COLO668 (cell line): ENCODE results near the gene GABRP.
A peak's percentile ranks its signal among the peaks of the same experiment; 100 is the strongest.
"Not testable (repeated sequence)": the region's sequence is repeated elsewhere in the genome, so short reads cannot be mapped to it uniquely, and the experiment has no call there.

Source experiments
- DNase-seq: peaks from one replicate; lab custom pipeline; 2025; ENCODE audit not compliant: unreplicated experiment; lab: John Stamatoyannopoulos, UW

GABRP gene

DNA sequence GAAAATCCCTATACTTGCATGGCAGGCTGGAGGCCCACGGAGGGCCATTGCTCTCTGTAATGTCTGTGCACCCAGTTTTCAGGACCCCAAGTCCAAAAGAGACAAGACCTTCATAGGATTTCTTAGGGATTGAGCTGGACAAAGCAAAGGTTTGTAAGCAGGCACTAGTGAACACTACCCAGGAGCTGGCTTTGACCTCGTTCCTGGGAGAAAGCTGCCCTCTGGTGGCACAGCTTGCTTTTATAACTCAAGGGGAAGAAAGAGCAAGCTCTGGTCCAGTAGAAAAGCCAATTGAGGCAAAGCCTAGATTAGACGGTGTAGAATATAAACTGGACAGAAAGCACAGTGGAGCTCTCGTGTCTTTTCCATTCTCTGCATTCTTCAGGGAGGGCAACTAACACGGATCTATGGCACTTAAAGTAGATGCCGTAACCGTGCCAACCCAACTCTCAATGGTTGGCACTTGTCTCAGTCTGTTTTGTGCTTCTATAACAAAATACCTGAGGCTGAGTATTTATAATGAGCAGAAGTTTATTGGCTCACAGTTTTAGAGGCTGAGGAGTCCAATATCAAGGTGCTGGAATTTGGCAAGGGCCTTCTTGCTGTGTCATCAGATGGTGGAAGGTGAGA is 7.9 kb downstream of the GABRP start:
- DNase-seq: peak; percentile 46

DNA sequence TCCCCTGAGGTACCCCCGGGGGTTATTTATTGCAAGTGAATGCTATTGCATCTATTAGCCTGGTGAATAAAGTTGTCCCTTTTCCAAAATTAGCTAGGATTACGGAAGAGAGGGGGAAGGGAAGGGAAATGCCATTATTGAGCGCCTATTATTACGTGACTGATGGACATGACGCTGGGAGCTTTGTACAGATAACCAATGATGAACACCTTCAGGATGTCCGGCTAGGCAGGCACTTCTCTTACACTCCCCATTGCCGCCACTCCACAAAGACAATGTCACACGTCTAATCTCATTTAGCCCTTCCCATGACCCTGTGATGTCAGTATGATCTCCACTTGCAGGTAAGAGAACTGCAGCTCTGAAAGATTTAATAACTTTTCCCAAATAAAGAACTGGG is 9.4 kb downstream of the GABRP start:
- DNase-seq: no peak

DNA sequence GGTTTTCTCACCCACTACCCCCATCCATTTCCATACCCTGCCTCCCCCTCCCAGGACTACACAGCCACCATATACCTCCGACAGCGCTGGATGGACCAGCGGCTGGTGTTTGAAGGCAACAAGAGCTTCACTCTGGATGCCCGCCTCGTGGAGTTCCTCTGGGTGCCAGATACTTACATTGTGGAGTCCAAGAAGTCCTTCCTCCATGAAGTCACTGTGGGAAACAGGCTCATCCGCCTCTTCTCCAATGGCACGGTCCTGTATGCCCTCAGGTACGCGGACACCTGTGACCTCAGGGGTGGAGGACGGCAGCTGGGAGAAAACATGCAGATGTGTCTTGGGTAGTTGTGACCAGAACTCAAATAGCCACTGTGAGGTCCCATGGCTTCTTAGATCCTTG is 11.6 kb downstream of the GABRP start:
- no peak for DNase-seq

DNA sequence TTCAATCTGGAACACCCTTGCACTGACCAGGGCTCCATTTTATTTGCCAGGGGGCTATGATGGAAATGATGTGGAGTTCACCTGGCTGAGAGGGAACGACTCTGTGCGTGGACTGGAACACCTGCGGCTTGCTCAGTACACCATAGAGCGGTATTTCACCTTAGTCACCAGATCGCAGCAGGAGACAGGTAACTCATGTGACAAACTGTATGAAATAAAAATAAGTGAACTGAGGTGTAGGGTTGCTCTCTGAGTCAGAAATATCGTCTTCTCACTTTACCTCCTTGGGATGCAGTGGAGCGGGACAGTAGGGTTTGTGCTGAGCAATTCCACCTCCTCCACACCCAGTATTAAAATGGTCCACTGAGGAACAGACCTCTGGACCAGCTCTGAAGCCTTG is 22.1 kb downstream of the GABRP start:
- no peak for DNase-seq

DNA sequence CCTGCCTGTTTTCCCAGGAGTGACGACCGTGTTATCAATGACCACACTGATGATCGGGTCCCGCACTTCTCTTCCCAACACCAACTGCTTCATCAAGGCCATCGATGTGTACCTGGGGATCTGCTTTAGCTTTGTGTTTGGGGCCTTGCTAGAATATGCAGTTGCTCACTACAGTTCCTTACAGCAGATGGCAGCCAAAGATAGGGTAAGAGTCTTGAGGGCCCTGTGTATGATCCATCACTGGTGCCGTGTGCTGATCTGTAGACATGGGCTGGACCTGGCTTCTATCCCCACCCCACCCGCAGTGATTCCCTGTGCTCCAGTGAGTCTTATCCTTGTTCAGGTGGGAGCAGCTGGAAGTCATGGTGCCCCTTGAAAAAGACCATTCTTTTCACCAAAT is 26.0 kb downstream of the GABRP start:
- no peak for DNase-seq

DNA sequence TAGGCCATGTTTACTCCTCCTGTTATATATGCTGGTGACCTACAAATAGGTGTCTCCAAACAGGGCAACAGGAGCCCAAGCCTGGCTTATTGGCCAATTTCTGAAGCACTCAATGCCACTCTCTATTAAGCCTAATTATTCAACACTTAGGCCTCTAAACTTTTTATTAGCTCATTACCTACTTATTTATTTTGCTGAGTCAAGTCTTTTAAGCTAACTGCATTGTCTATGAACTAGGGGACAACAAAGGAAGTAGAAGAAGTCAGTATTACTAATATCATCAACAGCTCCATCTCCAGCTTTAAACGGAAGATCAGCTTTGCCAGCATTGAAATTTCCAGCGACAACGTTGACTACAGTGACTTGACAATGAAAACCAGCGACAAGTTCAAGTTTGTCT is 28.2 kb downstream of the GABRP start:
- DNase-seq: no peak

DNA sequence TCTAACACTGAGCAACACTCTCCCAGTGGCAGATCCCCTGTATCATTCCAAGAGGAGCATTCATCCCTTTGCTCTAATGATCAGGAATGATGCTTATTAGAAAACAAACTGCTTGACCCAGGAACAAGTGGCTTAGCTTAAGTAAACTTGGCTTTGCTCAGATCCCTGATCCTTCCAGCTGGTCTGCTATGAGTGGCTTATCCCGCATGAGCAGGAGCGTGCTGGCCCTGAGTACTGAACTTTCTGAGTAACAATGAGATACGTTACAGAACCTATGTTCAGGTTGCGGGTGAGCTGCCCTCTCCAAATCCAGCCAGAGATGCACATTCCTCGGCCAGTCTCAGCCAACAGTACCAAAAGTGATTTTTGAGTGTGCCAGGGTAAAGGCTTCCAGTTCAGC is 29.7 kb downstream of the GABRP start:
- DNase-seq: no peak

DNA sequence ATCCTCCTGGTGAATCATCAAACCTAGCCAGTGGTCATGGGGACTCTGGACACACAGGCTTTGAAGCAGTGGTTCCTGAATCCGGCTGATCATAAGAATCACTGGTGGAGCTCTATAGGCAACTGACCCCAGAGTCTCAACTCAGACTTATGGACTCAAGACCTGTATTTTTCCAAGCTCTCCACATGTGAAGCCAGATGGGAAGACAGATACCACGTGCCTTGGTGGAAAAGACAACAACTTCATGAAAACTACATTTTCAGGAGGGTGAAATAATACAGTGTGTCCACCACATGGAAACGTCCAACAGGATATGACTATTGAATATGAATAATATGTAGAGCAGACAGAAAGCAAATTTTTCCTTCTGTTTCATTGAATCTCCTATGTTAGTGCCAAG is 33.7 kb downstream of the GABRP start:
- no peak for DNase-seq

DNA sequence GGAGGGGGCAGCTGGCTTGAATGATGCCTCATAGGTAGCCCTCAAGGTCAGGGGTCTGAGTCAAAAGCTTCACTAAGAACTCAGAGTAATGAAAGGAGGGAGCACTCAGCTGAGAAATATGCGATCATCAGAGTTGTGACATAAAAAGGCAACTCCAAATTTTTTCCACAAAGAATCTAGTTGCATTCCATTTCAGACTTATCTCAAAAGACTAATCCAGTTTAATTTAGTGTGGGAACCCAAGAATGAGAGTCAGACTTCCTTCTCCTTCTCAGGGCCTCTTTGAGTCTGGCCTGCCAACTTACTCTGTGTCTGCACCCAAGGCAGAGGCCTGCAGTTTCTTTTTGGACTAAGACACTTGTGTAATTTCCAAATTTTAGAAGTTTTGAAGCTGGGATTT is 34.7 kb downstream of the GABRP start:
- DNase-seq: no peak

DNA sequence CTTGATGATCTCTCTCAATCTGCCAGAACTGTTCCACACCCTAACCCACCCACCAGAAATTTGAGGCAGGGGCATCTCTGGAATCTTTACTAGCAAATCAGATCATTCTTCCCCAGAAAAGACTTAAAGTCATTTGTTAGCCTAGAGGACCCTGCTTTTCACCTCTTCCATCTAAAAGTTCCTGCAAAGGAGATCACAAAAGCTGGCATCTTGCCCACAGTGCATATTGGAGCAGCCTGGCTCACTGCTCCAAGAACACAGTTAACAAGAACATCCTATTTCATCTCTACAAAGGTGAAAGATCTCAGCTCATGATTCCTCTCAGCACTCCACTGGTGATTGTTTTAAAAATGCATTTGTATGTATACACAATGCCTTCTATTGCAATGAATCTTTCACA is 36.3 kb downstream of the GABRP start:
- DNase-seq: no peak

DNA sequence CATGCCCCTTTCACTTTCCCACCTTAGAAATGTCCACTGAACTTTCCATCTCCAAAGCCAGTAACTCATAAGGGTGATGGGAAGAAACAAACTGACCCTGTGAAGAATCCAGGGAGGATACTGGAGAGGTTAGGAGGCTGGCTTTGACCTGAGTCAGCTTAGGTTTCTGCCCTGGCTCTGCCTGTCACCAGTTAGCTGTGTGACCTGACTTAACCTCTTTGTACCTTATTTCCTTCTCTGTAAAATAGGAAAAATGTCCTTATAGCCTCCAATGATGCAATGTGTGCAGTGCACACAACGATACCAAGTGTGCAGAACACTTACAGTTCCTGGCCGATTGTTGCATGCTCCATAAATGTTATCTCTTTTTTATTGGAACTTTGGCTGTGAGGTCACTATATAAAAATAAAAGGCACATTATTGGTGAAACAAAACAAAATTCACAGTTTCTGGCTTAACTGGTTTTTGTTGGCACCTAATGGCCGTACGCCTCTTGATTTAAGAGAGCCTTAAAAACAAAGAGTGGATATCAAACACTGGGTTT is 37.8 kb downstream of the GABRP start:
- DNase-seq: no peak

DNA sequence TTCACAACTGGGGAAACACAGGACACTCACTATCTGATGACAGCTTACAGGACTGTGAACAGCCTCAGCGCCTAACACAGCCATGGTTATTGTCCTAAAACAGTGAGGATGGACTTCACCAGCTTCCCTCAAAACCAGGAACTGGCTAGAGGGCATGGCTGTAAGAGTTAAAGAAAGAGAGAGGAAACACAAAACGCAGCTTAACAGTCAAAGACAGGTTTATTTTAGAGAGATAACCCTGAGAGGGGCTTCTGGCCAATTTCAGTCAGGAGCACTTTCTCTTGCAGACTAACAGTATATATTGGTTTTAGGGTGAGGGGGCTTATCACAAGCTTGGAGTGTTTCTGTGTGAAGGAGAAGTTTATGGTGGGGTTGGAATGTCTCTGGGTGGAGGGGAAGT is 42.6 kb downstream of the GABRP start:
- DNase-seq: no peak

DNA sequence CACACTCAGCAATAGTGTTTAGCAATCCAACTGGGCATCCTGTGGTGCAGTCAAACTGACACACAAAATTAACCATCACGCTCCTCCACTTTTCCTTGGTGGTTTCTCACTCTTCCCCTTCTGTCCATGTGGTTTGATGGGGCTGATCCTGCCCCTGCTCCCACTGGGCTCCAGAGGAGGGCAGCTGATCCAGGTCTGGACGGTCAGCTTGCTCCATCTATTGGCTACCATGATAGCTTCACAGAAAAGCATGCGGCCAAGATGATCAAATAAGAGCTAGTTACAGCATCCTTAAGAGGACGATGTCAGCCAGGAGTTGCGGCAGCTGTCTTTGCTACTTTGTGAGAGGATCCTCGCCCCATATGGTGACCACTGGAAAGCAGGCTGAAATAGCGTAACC is 48.7 kb downstream of the GABRP start:
- no peak for DNase-seq

DNA sequence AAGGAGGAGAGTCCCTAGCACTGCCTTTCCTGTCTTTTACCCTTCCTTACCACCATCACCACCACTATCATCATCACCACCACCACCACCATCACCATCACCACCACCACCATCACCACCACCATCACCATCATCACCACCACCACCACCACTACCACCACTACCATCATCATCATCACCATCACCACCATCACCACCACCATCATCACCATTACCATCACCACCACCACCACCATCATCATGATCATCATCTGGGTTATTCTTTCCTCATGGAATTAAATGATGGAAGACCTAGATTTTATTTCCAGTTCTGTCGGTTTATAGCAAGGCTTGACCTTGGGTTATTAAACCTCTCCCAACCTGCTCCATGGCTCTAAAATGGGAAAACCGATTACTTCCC is 50.5 kb downstream of the GABRP start:
- DNase-seq: not testable (repeated sequence)

DNA sequence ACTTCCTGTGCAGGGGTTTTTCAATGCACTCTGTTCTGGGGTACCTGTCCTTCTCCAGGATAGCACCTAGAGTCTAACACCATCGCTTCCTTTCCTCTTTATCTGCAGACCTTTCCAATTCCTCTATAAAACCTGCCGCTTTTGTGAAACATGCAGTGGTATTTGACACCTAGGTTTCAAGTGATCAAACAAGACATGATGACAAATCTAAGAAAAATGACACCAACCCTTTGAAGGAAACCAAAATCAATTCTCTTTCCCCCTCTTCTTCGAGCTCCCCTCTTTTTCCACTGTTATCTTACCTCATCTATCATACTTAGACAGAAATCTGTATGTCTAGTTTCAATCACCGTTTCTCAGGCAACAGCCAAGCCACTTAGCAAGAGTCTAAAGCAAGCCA is 52.7 kb downstream of the GABRP start:
- no peak for DNase-seq

DNA sequence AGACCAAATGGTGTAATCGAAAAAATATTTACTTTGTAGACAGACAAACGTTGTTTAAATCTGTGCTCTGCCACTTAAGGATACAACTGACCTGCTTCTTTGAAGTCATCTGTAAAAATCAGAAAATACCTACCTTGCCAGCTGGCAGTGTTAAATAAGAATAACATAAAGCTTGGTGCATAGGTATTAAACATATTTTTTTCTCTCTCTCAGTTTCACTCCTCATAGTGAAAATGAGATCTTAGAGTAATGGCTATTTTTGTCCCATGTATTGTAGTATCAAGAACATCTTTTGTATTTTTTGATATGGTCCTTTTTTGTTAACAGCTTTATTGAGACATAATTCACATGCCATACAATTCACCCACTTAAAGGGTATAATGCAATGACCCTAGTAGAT is 60.3 kb downstream of the GABRP start:
- no peak for DNase-seq

DNA sequence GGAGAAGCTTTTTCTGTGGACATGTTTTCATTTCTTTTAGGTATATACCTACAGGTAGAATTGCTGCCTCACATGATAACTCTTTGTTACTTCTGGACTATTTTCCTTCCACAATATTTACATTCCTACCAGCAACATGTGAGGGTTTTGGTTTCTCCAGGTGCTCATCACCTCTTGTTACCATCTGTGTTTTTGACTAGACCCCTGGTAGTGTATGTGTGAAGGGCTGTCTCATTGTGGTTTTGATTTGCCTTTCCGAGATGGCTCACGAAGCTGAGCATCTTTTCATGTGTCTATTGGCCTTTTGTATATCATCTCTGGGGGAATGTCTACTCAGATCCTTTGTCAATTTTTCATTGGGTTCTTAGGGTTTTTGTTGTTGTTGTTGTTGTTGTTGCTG is 61.1 kb downstream of the GABRP start:
- no peak for DNase-seq

DNA sequence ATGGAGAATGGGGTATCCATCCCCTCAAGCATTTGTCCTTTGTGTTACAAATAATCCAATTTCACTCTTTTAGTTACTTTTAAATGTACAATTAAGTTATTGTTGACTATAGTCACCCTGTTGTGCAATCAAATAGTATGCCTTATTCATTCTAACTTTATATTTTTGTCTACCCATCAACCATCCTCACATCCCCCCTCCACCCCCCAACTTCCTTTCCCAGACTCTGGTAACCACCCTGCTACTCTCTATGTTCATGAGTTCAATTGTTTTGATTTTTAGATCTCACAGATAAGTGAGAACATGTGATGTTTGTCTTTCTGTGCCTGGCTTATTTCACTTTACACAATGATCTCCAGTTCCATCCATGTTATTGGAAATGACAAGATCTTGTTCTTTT is 62.9 kb downstream of the GABRP start:
- DNase-seq: no peak

DNA sequence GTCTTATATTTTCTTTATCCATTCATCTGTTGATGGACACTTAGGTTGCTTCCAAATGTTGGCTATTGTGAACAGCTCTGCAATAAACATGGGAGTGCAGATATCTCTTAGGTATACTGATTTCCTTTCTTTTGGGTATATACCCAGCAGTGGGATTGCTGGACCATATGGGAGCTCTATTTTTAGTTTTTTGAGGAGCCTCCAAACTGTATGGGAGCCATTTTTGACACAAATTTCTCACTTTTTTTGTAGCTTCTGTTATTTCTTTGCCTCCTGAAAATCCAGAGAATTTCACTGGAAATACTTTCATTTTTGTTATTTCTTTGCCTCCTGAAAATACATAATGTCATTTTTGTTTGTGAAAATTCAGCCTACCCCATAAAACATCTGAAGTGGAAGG is 63.3 kb downstream of the GABRP start:
- no peak for DNase-seq

DNA sequence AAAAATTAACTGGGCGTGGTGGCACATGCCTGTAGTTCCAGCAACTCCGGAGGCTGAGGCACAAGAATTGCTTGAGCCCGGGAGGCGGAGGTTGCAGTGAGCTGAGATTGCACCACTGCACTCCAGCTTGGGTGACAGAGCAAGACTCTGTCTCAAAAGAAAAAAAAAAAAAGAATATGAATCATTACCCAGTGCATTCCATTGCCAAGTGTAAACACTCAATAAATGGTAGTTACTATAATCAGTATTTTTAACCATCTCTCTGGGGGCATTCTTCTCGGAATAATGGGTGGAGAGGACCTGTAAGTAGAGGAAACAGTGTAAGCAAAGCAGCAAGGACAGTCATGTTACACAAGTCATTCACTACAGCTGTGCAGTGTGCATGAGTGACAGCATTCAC is 64.5 kb downstream of the GABRP start:
- DNase-seq: no peak

DNA sequence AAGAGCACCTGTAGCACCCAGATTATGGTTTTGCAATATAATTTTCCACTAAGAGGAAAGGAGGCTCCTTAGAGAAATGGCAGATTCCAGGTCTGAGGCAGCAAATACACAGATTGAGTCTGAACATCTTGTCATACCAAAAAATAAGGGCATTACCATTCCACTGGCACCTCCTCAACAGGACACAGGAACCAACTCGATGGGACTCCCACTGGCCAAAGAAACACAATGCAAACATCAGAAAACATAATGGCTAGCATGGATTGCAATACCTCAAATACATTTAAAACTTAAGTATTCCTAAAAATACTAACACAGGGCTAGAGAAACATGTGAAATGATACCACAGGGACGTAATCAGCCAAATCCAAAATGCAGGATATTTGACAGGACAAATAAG is 65.8 kb downstream of the GABRP start:
- no peak for DNase-seq

DNA sequence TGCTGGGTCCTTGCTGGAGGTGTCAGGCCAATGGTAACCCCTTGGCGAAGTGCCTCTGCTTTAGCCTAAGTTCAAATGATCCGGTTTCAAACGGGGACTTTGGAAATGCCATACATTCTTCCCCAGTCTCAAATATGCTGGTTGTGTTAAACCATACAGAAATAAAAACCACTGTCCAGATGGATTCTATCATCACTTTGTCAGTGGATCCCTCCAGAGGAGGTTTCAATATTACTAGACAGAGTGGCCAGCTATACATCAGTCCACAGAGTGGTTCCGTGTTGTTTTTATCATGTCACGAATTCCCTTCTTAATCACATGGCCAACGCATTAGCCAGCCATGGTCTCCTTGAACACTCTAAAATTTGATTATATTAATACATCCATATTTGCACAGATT is 71.0 kb downstream of the GABRP start:
- no peak for DNase-seq

DNA sequence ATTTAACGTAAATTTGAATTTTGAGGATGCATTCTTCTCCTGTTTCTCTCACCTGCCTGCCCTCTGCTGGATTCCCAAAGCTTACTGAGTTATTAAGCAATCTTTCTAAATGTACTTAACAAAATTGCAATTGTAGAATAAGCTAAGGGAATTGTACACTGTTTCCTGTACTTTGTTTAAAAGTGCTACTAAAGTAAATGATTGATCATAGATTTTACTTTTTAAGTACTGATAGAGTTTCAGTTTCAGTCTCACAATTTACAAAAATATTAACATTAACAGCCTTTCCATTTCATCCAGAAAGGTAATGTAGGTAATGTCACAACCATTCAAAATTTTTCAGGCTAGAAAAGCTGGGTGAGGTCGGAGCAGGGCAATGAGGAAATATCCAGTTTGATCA is 73.5 kb downstream of the GABRP start:
- DNase-seq: no peak

DNA sequence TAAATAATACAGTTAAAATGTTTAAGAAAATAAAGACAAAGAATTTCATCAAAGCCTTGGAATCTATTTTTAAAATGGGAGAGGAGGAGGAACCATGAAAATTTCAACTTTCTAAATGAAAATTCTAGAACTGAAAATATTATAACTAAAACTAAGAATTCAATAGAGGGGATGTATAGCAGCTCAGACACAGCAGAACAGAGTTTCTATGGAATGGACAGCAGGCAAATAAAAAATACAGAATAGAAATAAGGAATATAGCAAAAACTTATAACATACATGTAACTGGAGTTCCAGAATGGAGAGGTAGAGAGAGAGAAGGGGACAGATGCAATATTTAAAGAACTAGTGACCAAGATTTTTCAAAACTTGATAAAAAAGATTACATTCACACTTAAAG is 76.9 kb downstream of the GABRP start:
- no peak for DNase-seq
